Gastroesophageal sphincter (tissue), 4 donors: Measurements from ENCODE around the gene EPM2A. TPM values are rescaled to one million over a fixed set of nuclear protein-coding genes. Genes with fewer than 3 reads are reported as not detected.

Experiments
- ATAC-seq: fragments of 150-250 bp; one replicate; pipeline ENCODE4 v1.9.1; 2016; ENCODE audit warnings: mild to moderate bottlenecking, moderate library complexity
- H3K27ac ChIP-seq, 4 donors: fragments of 200-600 bp; sonication (generic) in 3 of 4; 1 replicate in 3 of 4; 2 replicates in 1 of 4; pipeline ENCODE4 v1.5.1; 2016 to 2019
- H3K27me3 ChIP-seq: fragments of 200-600 bp; sonication (generic); one replicate; pipeline ENCODE4 v1.5.1; 2019
- H3K36me3 ChIP-seq, 2 donors: fragments of 200-600 bp; sonication (generic); one replicate each; pipeline ENCODE4 v1.5.1; 2019; ENCODE audit warnings: control low read depth in 1 of 2
- H3K4me1 ChIP-seq, 3 donors: fragments of 200-600 bp; sonication (generic); 1 replicate in 2 of 3; 2 replicates in 1 of 3; pipeline ENCODE4 v1.5.1; 2016 to 2019; ENCODE audit warnings: control low read depth in 2 of 3
- H3K4me3 ChIP-seq, 2 donors: fragments of 200-600 bp; sonication (generic); one replicate each; pipeline ENCODE4 v1.5.1; 2019; ENCODE audit warnings: mild to moderate bottlenecking in 1 of 2, moderate library complexity in 1 of 2
- H3K9me3 ChIP-seq, 3 donors: fragments of 200-600 bp; sonication (generic); one replicate each; pipeline ENCODE4 v1.5.1; 2017 to 2019; ENCODE audit warnings: control low read depth in 2 of 3
- CTCF ChIP-seq, 4 experiments: fragments of 200-600 bp in 2 of 4; fragments of 450-650 bp in 2 of 4; sonication (generic) in 1 of 4; IDR thresholded peaks; one replicate each; pipeline ENCODE4 v1.5.1; 2017 to 2019; ENCODE audit warnings: antibody characterized with exemption in 4 of 4, mild to moderate bottlenecking in 2 of 4, moderate library complexity in 2 of 4
- EP300 ChIP-seq: sonication (generic); formaldehyde crosslinking; IDR thresholded peaks from one replicate; pipeline ENCODE4 v1.6.1; 2017; ENCODE audit warnings: antibody characterized with exemption, mild to moderate bottlenecking
- POLR2A ChIP-seq, 2 donors: fragments of 450-650 bp; IDR thresholded peaks; one replicate each; pipeline ENCODE4 v1.6.1; 2017; ENCODE audit warnings: antibody characterized with exemption in 2 of 2, mild to moderate bottlenecking in 2 of 2, moderate library complexity in 1 of 2
- POLR2AphosphoS5 ChIP-seq: sonication (generic); formaldehyde crosslinking; IDR thresholded peaks from one replicate; pipeline ENCODE4 v1.6.1; 2017; ENCODE audit warnings: antibody characterized with exemption
- WGBS, 2 donors: methylation state at CpG; one replicate each; pipeline ENCODE4 v1.1.5; 2018; ENCODE audit warnings: low coverage in 1 of 2; 5-methylcytosine and 5-hydroxymethylcytosine counted together
- total RNA-seq, 4 donors: library from RNA; depleted of rRNA; stranded (reverse); fragments of >200 nt; gene quantifications; one replicate each; pipeline ENCODE4 v1.1.0, GENCODE V29; 2016

EPM2A gene
- total RNA-seq, 4 donors from 2014 or later: 53.7 to 83.7 (median 77.1) TPM

- ATAC-seq: no peak
- Histone ChIP-seq H3K27me3 (no peaks in the 10 kb centered on the region), H3K4me3 (no peak overlapping the region), H3K27ac (no peak overlapping the region), H3K4me1 (no peaks in the 10 kb centered on the region), H3K36me3 (peaks cover 0 to 11% of the 10 kb centered on the region in 2 donors), H3K9me3 (no peaks in the 10 kb centered on the region)
- 96 to 100% methylated on average over 1 to 2 of the region's 2 CpGs for WGBS, 2 donors
- TF ChIP-seq CTCF (IDR thresholded peaks at IDR 0.05) (no peak), POLR2AphosphoS5 (no peak), EP300 (no peak), POLR2A (IDR thresholded peaks at IDR 0.05) (no peak)
Measured at GRCh38 chr6:145714731-145715130, 20.6 kb downstream of the EPM2A start.

GRCh38 chr6:145713773-145714172 lies 21.5 kb downstream of the EPM2A start:
- WGBS, 2 donors: 81 to 90% methylated on average over 1 to 2 of the region's 2 CpGs
- H3K4me1 ChIP-seq: no peaks in the 10 kb centered on the region
- no peak overlapping the region for H3K27ac ChIP-seq
- ATAC-seq: no peak
- no peaks in the 10 kb centered on the region for H3K27me3 ChIP-seq
- H3K36me3 ChIP-seq: peaks cover 0 to 11% of the 10 kb centered on the region in 2 donors
- TF ChIP-seq POLR2AphosphoS5: no peak
- TF ChIP-seq POLR2A (IDR thresholded peaks at IDR 0.05): no peak
- no peaks in the 10 kb centered on the region for H3K9me3 ChIP-seq
- no peak overlapping the region for H3K4me3 ChIP-seq

GRCh38 chr6:145711372-145711771 lies 23.9 kb downstream of the EPM2A start:
- no peak overlapping the region for H3K27ac ChIP-seq
- H3K27me3 ChIP-seq: no peaks in the 10 kb centered on the region
- no peaks in the 10 kb centered on the region for H3K4me1 ChIP-seq
- H3K4me3 ChIP-seq: no peak overlapping the region
- peaks cover 0 to 19% of the 10 kb centered on the region in 2 donors for H3K36me3 ChIP-seq
- no peaks in the 10 kb centered on the region for H3K9me3 ChIP-seq
- ATAC-seq: no peak
- TF ChIP-seq CTCF (IDR thresholded peaks at IDR 0.05) (no peak), EP300 (no peak), POLR2AphosphoS5 (no peak), POLR2A (IDR thresholded peaks at IDR 0.05) (no peak)

- ATAC-seq: no peak
- peaks cover 0 to 16% (median 0%) of the 10 kb centered on the region in 3 donors for H3K4me1 ChIP-seq
- no peak for TF ChIP-seq POLR2AphosphoS5
- TF ChIP-seq CTCF (IDR thresholded peaks at IDR 0.05): no peak
- TF ChIP-seq POLR2A (IDR thresholded peaks at IDR 0.05): no peak
- no peak for TF ChIP-seq EP300
- no peak overlapping the region for H3K4me3 ChIP-seq
- H3K27me3 ChIP-seq: no peaks in the 10 kb centered on the region
- WGBS, 2 donors: 98 to 100% methylated on average over 3 to 4 of the region's 5 CpGs
- no peak overlapping the region for H3K27ac ChIP-seq
- peaks cover 0 to 8% of the 10 kb centered on the region in 2 donors for H3K36me3 ChIP-seq
- no peaks in the 10 kb centered on the region for H3K9me3 ChIP-seq
Measured at GRCh38 chr6:145707397-145707796, 27.9 kb downstream of the EPM2A start.

GRCh38 chr6:145705561-145705960 lies 29.8 kb downstream of the EPM2A start:
- Histone ChIP-seq H3K4me1 (peaks cover 0 to 16% (median 0%) of the 10 kb centered on the region in 3 donors), H3K9me3 (no peaks in the 10 kb centered on the region), H3K4me3 (no peak overlapping the region), H3K27me3 (no peaks in the 10 kb centered on the region), H3K36me3 (peaks cover 0 to 8% of the 10 kb centered on the region in 2 donors), H3K27ac (no peak overlapping the region)
- TF ChIP-seq EP300 (no peak), POLR2A (IDR thresholded peaks at IDR 0.05) (no peak), CTCF (IDR thresholded peaks at IDR 0.05) (no peak), POLR2AphosphoS5 (no peak)
- 63 to 71% methylated on average over 1 to 2 of the region's 2 CpGs for WGBS, 2 donors
- ATAC-seq: no peak
